Measurements from ENCODE around the gene ADGRB2. TPM values are rescaled to one million over a fixed set of nuclear protein-coding genes. Genes with fewer than 3 reads are reported as not detected.

Gene ADGRB2
- total RNA-seq, 1 experiment from 2014 or later, result 34.8 TPM

- BruUV-seq (replicated peaks), result no TSS peak
- Histone ChIP-seq H3K27me3 (ENCODE audit: control insufficient read depth, insufficient read depth, low read length) (peaks cover 2% of the 10 kb centered on the region; the same call in 1 of the 2 replicates), H3K36me3 (ENCODE audit: control insufficient read depth, insufficient read depth, low read length) (no peaks in the 10 kb centered on the region), H3K4me1 (ENCODE audit: control insufficient read depth, insufficient read depth, low read length) (peaks cover 53% of the 10 kb centered on the region), H3K27ac (ENCODE audit: low read length) (no peak overlapping the region), H3K9me3 (ENCODE audit: control insufficient read depth, insufficient read depth, low read depth, low read length) (no peaks in the 10 kb centered on the region), H3K4me3 (ENCODE audit: low read depth in 2 of 2, low read length in 2 of 2) (no peak overlapping the region)
- DNase-seq (ENCODE audit: low read depth, low spot score) (no peak), ATAC-seq (no peak; the same call in 1 of the 2 replicates)
- CTCF ChIA-PET, result interaction anchor here (0.6 kb wide), 1 partner anchor 9 kb away, joined by 4 read pairs; no protein-coding TSS in a partner anchor
- intact Hi-C loops (cut with micrococcal nuclease; ENCODE audit: unreplicated experiment) (no loop called here), in situ Hi-C loops (cut with HindIII; ENCODE audit: low pct_unique_long_range_greater_than_20kb, low sequenced_read_pairs) (no loop called here)
- POLR2A ChIA-PET, result no interaction called here
- TF ChIP-seq TCF7L2 (IDR thresholded peaks at IDR 0.05; ENCODE audit: low read depth, low read length) (peak; percentile 42; the same call in 1 of the 2 replicates), SIN3A (IDR thresholded peaks at IDR 0.05; ENCODE audit: borderline replicate concordance, insufficient read depth, low read depth, low read length) (no peak)
Measured at GRCh38 chr1:31769720-31770390, 5.7 kb upstream of the ADGRB2 start.

- peaks cover 58% of the 10 kb centered on the region for H3K4me1 ChIP-seq (ENCODE audit: control insufficient read depth, insufficient read depth, low read length)
- H3K27me3 ChIP-seq (ENCODE audit: control insufficient read depth, insufficient read depth, low read length), result peaks cover 2% of the 10 kb centered on the region; the same call in 1 of the 2 replicates
- BruUV-seq (replicated peaks), result no TSS peak
- H3K36me3 ChIP-seq (ENCODE audit: control insufficient read depth, insufficient read depth, low read length), result no peaks in the 10 kb centered on the region
- no peak for ATAC-seq
- no peaks in the 10 kb centered on the region for H3K9me3 ChIP-seq (ENCODE audit: control insufficient read depth, insufficient read depth, low read depth, low read length)
- no peak overlapping the region for H3K4me3 ChIP-seq (ENCODE audit: low read depth in 2 of 2, low read length in 2 of 2)
- intact Hi-C loops (cut with micrococcal nuclease; ENCODE audit: unreplicated experiment), result no loop called here
- in situ Hi-C loops (cut with HindIII; ENCODE audit: low pct_unique_long_range_greater_than_20kb, low sequenced_read_pairs), result no loop called here
- no peak for DNase-seq (ENCODE audit: low read depth, low spot score)
- TF ChIP-seq SIN3A (IDR thresholded peaks at IDR 0.05; ENCODE audit: borderline replicate concordance, insufficient read depth, low read depth, low read length), result no peak
- no peak for TF ChIP-seq TCF7L2 (IDR thresholded peaks at IDR 0.05; ENCODE audit: low read depth, low read length)
- no peak for TF ChIP-seq CTCF (IDR thresholded peaks at IDR 0.05)
- no peak for TF ChIP-seq REST (IDR thresholded peaks at IDR 0.05; ENCODE audit: insufficient read depth in 1 of 2, low read depth in 2 of 2, low read length in 1 of 2)
- no peak for TF ChIP-seq POLR2AphosphoS5 (IDR thresholded peaks at IDR 0.05; ENCODE audit: low read depth, low read length)
- H3K27ac ChIP-seq (ENCODE audit: low read length), result no peak overlapping the region; the same call in 1 of the 2 replicates
- POLR2A ChIA-PET, result no interaction called here
- CTCF ChIA-PET, result interaction anchor here (0.6 to 0.7 kb wide), 2 partner anchors 8 to 20 kb away, joined by 4 to 8 read pairs; no protein-coding TSS in a partner anchor
Measured at GRCh38 chr1:31768939-31769704, 5.0 kb upstream of the ADGRB2 start.
